ENCODE measurements around the gene TRPV2.

- TF ChIP-seq CTCF (IDR thresholded peaks at IDR 0.05) (peak in 4 of 12 donors; percentile 15 to 34 (median 25)), POLR2A (IDR thresholded peaks at IDR 0.05) (no peak)
Observed at GRCh38 chr17:16470265-16470664, 54.9 kb downstream of the TRPV2 start.
